HG03280 (cell line): Measurements from ENCODE around the gene RAD50.
A peak's percentile ranks its signal among the peaks of the same experiment; 100 is the strongest.

Experiments used
- ATAC-seq: cut with Tn5 transposase; IDR thresholded peaks from one replicate; pipeline ENCODE4 v1.9.1; 2021; ENCODE audit warnings: mild to moderate bottlenecking, moderate library complexity; ENCODE audit not compliant: unreplicated experiment

The RAD50 gene

GRCh38 chr5:132658381-132659302, 101.9 kb downstream of the RAD50 start:
- ATAC-seq: no peak

GRCh38 chr5:132659598-132660493, 103.1 kb downstream of the RAD50 start:
- no peak for ATAC-seq

GRCh38 chr5:132661231-132662003, 104.6 kb downstream of the RAD50 start:
- no peak for ATAC-seq

- no peak for ATAC-seq
These were observed 105.2 kb downstream of the RAD50 start for GRCh38 chr5:132662004-132662401.

GRCh38 chr5:132662925-132663770, 106.4 kb downstream of the RAD50 start:
- peak; percentile 46 for ATAC-seq

GRCh38 chr5:132663771-132664695, 107.3 kb downstream of the RAD50 start:
- ATAC-seq: peak; percentile 59

- ATAC-seq: no peak
These were observed 108.0 kb downstream of the RAD50 start for GRCh38 chr5:132664696-132665209.

- ATAC-seq: no peak
These were observed 108.8 kb downstream of the RAD50 start for GRCh38 chr5:132665574-132666080.

GRCh38 chr5:132666310-132667123, 109.7 kb downstream of the RAD50 start:
- ATAC-seq: no peak

- no peak for ATAC-seq
These were observed 110.5 kb downstream of the RAD50 start for GRCh38 chr5:132667309-132667708.

GRCh38 chr5:132667761-132668705, 111.3 kb downstream of the RAD50 start:
- ATAC-seq: no peak

GRCh38 chr5:132668706-132669454, 112.1 kb downstream of the RAD50 start:
- no peak for ATAC-seq

- no peak for ATAC-seq
These were observed 112.7 kb downstream of the RAD50 start for GRCh38 chr5:132669455-132669820.

- ATAC-seq: no peak
These were observed 113.4 kb downstream of the RAD50 start for GRCh38 chr5:132669966-132670882.

- no peak for ATAC-seq
These were observed 114.2 kb downstream of the RAD50 start for GRCh38 chr5:132671000-132671399.
